HEK293T (cell line): ENCODE measurements around the gene EXOC6B.

Experiments used
- CTCF ChIA-PET: fragments of 350-600 bp; formaldehyde crosslinking; extraction: SDS; loops from one replicate; lab custom pipeline; 2021; ENCODE audit warnings: antibody characterized with exemption, inconsistent platforms; lab: Yijun Ruan, JAX
- POLR2A ChIA-PET: fragments of 350-600 bp; formaldehyde crosslinking; extraction: SDS; loops from one replicate; lab custom pipeline; 2020; ENCODE audit warnings: antibody characterized with exemption, inconsistent platforms; lab: Yijun Ruan, JAX
- DNase-seq: peaks from one replicate; pipeline ENCODE4 v3.0.0; 2012; ENCODE audit warnings: mixed read lengths; ENCODE audit errors: extremely low spot score
- ARNT ChIP-seq: fragments of 450-650 bp; IDR thresholded peaks from 2 replicates; pipeline ENCODE4 v1.6.1; 2017; ENCODE audit warnings: mild to moderate bottlenecking
- BHLHE40 ChIP-seq: fragments of 450-650 bp; IDR thresholded peaks from 2 replicates; pipeline ENCODE4 v1.6.1; 2016; ENCODE audit warnings: mild to moderate bottlenecking, moderate library complexity, borderline replicate concordance
- CTBP1 ChIP-seq: fragments of 450-650 bp; IDR thresholded peaks from 2 replicates; pipeline ENCODE4 v1.6.1; 2016; ENCODE audit warnings: borderline replicate concordance
- ELF4 ChIP-seq: fragments of 450-650 bp; IDR thresholded peaks from 2 replicates; pipeline ENCODE4 v1.6.1; 2017; ENCODE audit warnings: antibody characterized with exemption
- FOXA1 ChIP-seq: fragments of 450-650 bp; IDR thresholded peaks from 2 replicates; pipeline ENCODE4 v1.6.1; 2016; ENCODE audit warnings: mild to moderate bottlenecking
- FOXK2 ChIP-seq: fragments of 450-650 bp; IDR thresholded peaks from 2 replicates; pipeline ENCODE4 v1.6.1; 2016; ENCODE audit warnings: mild to moderate bottlenecking
- FOXM1 ChIP-seq: fragments of 450-650 bp; IDR thresholded peaks from 2 replicates; pipeline ENCODE4 v1.6.1; 2017; ENCODE audit warnings: mild to moderate bottlenecking, borderline replicate concordance
- HDGF ChIP-seq: fragments of 450-650 bp; IDR thresholded peaks from 2 replicates; pipeline ENCODE4 v1.6.1; 2017; ENCODE audit warnings: antibody characterized with exemption, borderline replicate concordance
- L3MBTL2 ChIP-seq: fragments of 450-650 bp; conservative IDR thresholded peaks from 2 replicates; pipeline ENCODE4 v1.6.1; 2016; ENCODE audit warnings: mild to moderate bottlenecking
- LEF1 ChIP-seq: fragments of 450-650 bp; IDR thresholded peaks from 2 replicates; pipeline ENCODE4 v1.6.1; 2017; ENCODE audit warnings: mild to moderate bottlenecking, borderline replicate concordance
- NFRKB ChIP-seq: fragments of 450-650 bp; IDR thresholded peaks from 2 replicates; pipeline ENCODE4 v1.6.1; 2016; ENCODE audit warnings: mild to moderate bottlenecking, moderate library complexity
- PKNOX1 ChIP-seq: fragments of 450-650 bp; IDR thresholded peaks from 2 replicates; pipeline ENCODE4 v1.6.1; 2016
- SP1 ChIP-seq: fragments of 450-650 bp; IDR thresholded peaks from 2 replicates; pipeline ENCODE4 v1.6.1; 2017
- SUZ12 ChIP-seq: fragments of 450-650 bp; IDR thresholded peaks from 2 replicates; pipeline ENCODE4 v1.6.1; 2016; ENCODE audit warnings: mild to moderate bottlenecking
- TARDBP ChIP-seq: fragments of 450-650 bp; IDR thresholded peaks from 2 replicates; pipeline ENCODE4 v1.6.1; 2016
- ZNF384 ChIP-seq: fragments of 450-650 bp; IDR thresholded peaks from 2 replicates; pipeline ENCODE4 v1.6.1; 2016

The EXOC6B gene

GRCh38 chr2:72747344-72747743, 78.5 kb downstream of the EXOC6B start:
- ChIA-PET POLR2A (no interaction called here), CTCF (no interaction called here)
- DNase-seq = no peak
- TF ChIP-seq L3MBTL2 (no peak), CTBP1 (no peak), TARDBP (no peak), LEF1 (no peak), SP1 (no peak), HDGF (no peak), NFRKB (no peak), FOXA1 (no peak), SUZ12 (no peak), FOXK2 (no peak), FOXM1 (no peak), PKNOX1 (no peak), BHLHE40 (no peak), ELF4 (no peak), ARNT (no peak), ZNF384 (no peak)

GRCh38 chr2:72745679-72746368, 80.0 kb downstream of the EXOC6B start:
- TF ChIP-seq ZNF384 (peak; percentile 93), LEF1 (no peak)
- ChIA-PET CTCF (interaction anchor here (0.8 kb wide), 1 partner anchor 60 kb away, joined by 3 read pairs; no protein-coding TSS in a partner anchor), POLR2A (no interaction called here)
- DNase-seq = peak; percentile 30

DNA sequence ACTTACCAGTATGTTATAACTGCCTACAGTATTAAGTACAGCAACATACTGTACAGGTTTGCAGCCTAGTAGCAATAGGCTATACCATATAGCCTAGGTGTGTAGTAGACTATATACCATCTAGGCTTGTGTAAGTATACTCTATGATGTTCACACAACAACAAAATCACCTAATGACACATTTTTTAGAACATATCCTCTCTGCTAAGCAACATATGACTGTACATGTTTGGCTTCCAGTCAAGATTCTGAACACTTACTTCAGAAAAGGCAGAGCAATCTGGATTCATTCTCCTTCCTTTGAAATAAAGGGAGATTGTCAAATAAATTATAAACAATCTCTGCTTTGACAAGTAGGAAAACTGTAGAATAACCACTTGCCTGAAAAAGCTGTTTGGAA, 81.8 kb downstream of the EXOC6B start:
- no peak for TF ChIP-seq SUZ12
- no peak for TF ChIP-seq BHLHE40
- no peak for TF ChIP-seq L3MBTL2
- TF ChIP-seq HDGF = no peak
- TF ChIP-seq SP1 = no peak
- TF ChIP-seq FOXK2 = no peak
- no peak for TF ChIP-seq FOXA1
- TF ChIP-seq NFRKB = no peak
- no peak for TF ChIP-seq FOXM1
- ChIA-PET POLR2A (no interaction called here), CTCF (no interaction called here)
- DNase-seq = no peak

DNA sequence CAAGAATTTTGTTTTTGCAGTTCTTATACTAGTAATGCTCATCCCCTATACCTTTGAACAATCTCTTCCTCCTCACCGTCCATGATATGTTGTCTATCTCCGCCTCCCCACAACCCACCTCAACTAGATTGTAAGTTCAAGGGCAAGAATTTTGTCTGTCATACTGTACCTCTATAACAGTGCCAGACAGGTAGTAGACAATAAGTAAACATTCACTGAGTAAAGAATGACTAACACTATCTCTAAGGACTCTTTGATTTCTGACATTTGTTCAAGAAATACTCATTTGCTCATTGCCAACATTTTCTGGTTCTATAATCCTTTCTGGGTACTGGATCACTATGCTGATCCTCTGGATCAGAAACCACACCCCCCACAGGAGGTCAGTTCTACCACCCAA, 82.4 kb downstream of the EXOC6B start:
- POLR2A ChIA-PET = no interaction called here
- CTCF ChIA-PET = no interaction called here
- DNase-seq = no peak
- TF ChIP-seq ELF4 = no peak
- no peak for TF ChIP-seq BHLHE40
- TF ChIP-seq FOXA1 = no peak
- TF ChIP-seq PKNOX1 = no peak
- no peak for TF ChIP-seq ZNF384
- no peak for TF ChIP-seq ARNT
- TF ChIP-seq LEF1 = no peak
- TF ChIP-seq SP1 = no peak
- no peak for TF ChIP-seq TARDBP

DNA sequence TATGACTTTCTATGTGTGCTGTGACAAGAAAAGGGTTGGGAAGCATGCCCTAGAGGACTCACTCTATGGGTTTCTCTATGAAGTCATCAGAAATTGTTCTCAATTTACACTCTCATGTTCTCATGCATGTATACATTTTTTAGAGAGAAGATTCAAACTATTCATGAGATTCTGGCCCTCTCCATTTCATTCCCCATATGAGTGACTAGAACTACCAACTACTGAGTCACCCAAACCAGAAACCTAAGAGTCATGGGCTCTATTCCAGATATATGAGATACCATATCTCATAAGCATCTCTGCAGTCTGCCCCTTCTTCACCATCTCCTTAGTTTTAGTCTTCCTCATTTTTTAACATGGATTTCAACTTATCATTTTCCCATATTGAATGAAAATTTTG, 87.7 kb downstream of the EXOC6B start:
- TF ChIP-seq ELF4 (no peak), ARNT (no peak), ZNF384 (no peak), LEF1 (no peak), PKNOX1 (no peak), SUZ12 (no peak), BHLHE40 (no peak), FOXA1 (no peak), TARDBP (no peak), SP1 (no peak), CTBP1 (no peak), L3MBTL2 (no peak), FOXM1 (no peak), HDGF (no peak), FOXK2 (no peak), NFRKB (no peak)
- DNase-seq = no peak
- ChIA-PET CTCF (no interaction called here), POLR2A (no interaction called here)

DNA sequence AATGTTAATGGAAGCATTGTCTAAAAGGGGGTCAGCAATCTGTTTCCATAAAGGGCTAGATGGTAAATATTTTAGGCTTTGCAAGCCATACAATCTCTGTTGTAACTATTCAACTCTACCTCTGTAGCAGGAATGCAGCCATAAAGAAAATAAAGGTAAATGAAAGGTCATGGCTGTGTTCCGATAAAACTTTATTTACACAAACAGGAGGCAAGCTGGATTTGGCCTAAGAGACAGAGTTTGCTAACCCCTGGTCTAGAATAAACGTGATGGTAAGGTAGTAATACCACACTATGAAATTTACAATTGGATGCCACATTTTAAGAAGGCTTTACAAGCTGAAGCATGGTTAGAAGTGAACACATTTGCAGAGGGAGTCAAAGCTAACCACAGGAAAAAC, 91.4 kb downstream of the EXOC6B start:
- POLR2A ChIA-PET = no interaction called here
- DNase-seq = no peak
- CTCF ChIA-PET = no interaction called here
- no peak for TF ChIP-seq CTBP1

- DNase-seq = no peak
- no peak for TF ChIP-seq ARNT
- POLR2A ChIA-PET = no interaction called here
- CTCF ChIA-PET = no interaction called here
Measured at GRCh38 chr2:72731116-72731515, 94.7 kb downstream of the EXOC6B start.
